Hematopoietic multipotent progenitor cell (in vitro differentiated cells): Measurements from ENCODE around the gene RHOJ. TPM values are rescaled to one million over a fixed set of nuclear protein-coding genes. Genes with fewer than 3 reads are reported as not detected.
"Not testable (repeated sequence)": the region's sequence is repeated elsewhere in the genome, so short reads cannot be mapped to it uniquely, and the experiment has no call there.

Experiments used
- DNase-seq, 3 donors: peaks; one replicate each; pipeline ENCODE4 v3.0.0-alpha.2; 2011 to 2015; ENCODE audit warnings: low read depth in 2 of 3, low spot score in 2 of 3
- total RNA-seq: library from RNA; depleted of rRNA; stranded (reverse); fragments of >200 nt; gene quantifications from one replicate; pipeline ENCODE4 v1.2.3, GENCODE V29; 2012

RHOJ gene
- not detected for total RNA-seq

DNA sequence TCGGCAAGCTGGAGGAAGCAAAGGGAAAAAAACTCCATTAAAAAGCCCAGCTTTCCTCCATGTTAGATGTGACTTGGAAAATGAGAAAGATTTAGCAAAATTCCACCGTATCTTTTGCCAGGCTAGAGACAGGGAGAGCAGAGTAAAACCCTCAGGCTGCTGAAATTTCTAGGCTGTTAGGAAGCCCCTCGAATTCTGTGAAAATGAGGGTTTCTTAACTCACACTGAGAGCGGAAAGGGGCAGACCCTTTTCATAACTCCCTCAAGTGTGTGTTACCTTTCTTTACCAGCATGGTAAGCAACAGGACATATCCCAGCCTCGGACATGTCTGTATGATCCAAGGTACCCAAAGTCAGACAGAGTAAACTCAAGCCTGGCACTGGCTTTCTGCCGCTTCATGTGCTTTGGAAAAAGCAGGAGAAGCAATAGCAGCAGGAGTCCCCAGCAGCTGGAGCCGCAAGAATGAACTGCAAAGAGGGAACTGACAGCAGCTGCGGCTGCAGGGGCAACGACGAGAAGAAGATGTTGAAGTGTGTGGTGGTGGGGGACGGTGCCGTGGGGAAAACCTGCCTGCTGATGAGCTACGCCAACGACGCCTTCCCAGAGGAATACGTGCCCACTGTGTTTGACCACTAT is at the start of gene RHOJ:
Gene RHOJ, plus strand, starts transcription at position 37 of the 637 bp plus-strand sequence. Its CDS starts 427 bp downstream, at position 464.
- DNase-seq = no peak

DNA sequence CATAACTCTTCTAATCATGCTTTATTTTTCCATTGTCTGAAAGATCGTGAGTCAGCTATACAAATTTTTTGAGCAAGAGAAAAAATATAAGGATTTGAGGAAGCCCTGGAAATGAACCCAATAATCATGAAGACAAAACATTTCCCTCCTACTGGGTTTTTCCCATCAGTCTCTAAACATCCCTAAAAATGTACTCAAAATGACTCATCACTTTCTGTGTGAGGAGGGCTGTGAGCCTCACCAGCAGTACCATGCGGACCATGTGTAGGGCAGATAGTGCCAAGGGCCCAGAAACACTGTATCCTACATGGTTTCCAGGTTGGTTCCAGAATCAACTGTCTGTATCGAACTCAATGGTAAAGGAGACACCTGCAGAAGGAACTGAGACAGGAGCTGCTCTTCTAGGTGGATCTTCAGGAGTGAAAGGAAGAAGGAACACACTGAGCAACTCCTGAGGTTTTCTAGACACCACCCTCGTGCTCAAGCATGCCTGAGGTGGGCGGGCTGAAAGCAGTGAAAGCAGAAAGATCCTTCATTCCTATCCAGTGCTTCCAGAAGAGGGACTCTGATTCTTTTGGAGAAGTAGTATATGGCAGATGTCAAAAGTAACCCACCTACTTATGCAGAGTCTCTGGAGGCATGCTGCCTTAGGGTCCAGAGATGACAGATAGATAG is 48.6 kb upstream of the RHOJ start:
- no peak for DNase-seq

DNA sequence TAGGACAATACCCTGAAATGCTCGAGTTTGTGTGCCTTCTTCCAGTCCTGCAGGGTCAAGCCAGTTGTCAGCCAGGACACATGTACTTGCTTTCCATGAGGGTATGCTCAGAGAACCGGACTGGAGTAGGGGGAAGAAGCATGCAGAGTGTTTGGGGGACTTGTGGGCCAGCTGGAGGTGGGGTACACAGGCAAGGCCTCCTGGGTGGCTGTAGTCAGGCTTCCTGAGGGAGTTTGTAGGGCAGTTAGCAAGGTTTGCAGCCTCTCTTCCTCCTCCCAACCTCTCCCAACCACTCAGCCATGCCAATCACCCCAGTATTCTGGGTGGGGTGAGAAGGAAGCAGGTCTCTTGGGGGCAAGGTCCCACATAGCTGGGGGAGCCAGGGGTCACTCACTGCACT is 47.0 kb upstream of the RHOJ start:
- no peak for DNase-seq

DNA sequence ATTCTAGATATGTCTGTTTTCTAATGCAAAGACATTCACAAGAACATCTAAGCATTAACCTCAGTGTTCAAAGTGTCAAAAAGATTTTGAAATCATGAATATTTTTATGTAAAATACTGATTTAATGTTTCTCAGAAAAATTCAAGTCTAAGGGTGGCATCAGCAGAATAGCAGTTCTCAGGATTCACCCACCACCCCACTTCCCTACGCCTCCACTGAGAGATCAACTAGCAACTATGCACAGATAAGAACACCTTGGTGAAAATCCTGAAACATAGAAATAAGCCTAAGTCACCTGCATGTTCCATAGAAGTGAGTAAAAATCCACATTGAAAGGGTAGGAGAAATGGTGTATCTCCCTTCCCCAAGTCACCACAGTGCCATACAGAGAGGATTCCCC is 40.9 kb upstream of the RHOJ start:
- no peak for DNase-seq

DNA sequence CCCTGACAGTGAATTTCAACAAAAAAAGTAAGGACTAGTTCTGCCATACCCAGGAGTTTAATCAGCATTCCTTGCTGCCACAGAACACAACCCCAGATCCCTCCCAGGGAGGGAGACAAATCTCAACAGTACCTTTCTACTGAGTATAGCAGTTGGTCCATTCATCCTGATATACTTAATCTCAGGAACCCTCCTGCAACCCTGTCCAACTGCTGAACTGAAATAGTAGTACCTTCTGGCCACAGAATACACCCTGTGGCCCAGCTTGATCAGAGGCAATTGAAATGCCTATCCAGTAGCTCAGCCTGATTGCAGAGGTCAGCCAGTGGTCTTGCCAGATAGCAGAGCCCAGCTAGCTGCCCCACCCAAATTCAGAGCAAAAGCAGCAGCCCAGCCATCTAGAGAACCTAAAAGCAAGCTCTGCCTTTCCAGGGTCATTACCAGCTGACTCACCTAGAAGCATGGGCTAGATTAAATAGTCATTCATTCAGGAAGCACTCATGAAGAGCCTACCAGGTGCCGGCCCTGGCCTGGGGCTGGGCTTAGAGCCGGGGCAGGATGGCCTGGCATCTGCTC is 40.0 kb upstream of the RHOJ start:
- DNase-seq = no peak

DNA sequence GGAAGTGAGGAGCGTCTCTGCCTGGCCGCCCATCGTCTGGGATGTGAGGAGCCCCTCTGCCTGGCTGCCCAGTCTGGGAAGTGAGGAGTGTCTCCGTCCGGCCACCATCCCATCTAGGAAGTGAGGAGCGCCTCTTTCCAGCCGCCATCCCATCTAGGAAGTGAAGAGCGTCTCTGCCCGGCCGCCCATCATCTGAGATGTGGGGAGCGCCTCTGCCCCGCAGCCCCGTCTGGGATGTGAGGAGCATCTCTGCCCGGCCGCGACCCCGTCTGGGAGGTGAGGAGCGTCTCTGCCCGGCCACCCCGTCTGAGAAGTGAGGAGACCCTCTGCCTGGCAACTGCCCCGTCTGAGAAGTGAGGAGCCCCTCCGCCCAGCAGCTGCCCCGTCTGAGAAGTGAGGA is 39.0 kb upstream of the RHOJ start:
- not testable (repeated sequence) for DNase-seq

DNA sequence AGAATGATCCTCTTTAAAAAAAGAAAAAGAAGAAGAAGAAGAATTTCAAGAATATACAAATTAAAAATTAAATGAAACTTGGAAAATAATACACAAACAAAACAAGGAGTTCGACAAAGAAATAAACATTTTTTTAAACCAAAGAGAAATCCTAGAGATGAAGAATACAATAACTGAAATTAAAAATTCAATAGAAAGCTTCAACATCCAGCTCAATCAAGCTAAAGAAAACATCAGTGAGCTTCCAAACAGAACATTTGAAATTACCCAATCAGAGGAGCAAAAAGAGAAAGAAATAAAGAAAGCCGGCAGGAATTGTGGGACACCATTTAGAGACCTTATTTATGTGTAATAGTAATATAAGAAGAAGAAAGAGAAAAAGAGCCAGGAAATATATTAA is 37.2 kb upstream of the RHOJ start:
- DNase-seq = no peak

DNA sequence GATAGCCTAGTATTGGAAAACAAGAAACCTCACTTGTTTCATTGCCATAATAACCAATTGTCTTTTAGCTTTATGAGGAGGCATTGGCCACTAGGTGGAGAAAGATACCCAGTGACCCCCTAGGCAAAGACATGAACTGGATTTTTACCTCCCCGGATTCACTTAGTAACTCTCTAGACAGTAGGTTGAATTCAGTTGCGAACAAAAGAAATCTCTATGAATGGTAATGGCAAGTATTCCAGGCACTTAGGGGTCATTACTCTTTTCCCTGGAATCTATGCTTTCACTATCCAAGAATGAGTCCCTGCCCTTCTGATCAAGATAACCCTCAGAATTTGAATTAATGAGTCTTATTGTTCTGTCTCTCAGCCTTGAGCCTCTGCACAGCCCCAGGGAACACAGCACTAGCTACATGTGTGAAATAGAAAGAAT is 29.5 kb upstream of the RHOJ start:
- peak in 2 of 3 donors; percentile 9 to 34 for DNase-seq

DNA sequence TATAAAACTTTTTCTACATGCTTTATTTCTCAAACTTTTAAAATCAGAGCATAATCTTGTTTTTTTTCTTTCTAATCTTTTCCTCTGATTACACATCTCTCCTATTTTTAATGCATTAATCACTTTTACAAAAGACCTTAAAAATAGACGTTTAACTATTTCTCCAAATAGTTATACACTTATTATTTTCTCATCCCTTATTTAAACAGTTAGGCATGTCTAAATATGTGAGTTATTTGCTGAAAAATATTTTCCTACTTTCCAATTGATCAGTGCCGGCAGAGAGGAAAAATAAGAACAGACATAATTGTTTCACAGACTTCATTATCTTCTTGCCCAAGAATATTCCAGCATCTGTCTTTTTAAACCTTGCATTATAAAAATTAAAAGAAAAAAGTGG is 28.7 kb upstream of the RHOJ start:
- DNase-seq = no peak

DNA sequence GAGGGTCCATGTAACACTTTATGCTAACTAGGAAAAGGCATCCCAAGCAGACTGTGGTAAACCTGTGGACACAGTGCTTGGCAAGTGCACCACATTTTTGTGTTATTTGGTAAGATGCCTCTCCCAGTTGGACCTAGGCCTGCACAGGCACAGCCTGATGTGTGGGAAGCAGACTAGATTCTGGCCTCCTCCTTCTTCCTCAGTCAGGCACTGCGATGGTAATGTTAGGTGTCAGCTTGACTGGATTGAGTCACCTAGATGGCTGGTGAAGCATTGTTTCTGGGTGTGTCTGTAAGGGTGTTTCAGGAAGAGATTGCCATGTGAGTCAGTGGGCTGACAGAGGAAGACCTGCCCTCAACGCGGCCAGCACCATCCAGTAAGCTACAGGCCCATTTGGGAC is 25.3 kb upstream of the RHOJ start:
- DNase-seq = no peak

DNA sequence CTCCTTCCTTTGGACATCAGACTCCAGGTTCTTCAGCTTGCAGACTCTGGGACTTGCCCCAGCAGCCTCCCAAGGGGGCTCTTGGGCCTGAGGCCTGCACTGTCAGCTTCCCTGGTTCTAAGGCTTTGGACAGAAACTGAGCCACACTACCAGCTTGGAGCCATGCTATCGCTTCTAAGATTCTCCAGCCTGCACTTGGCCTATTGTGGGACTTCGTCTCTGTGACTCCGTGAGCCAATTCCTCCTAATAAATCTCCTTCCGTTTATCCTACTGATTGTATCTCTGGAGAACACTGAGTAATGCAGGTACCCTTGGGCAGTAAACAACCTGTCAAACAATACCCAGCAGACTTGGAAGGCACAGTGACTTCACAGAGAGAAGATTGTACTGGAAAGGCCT is 24.9 kb upstream of the RHOJ start:
- no peak for DNase-seq

DNA sequence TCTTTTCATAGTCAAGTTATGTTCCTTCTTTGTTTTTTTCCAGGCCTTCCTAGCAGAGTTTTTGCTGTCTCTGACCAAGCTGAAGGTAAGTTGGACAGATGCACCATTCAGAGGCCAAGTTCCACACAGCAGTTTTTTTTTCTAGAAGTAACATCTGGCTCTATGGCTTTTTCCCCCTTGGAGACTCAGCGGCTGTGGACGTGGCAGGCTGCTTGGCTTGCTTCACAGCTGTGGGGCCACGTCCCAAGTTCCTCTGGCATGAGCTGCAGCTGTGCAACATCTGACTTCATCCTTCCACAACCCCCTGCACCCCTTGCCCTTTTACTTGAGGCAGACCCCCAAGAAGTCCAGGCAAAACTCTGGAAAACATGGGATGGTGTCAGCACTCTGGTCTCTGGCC is 24.2 kb upstream of the RHOJ start:
- DNase-seq = no peak

DNA sequence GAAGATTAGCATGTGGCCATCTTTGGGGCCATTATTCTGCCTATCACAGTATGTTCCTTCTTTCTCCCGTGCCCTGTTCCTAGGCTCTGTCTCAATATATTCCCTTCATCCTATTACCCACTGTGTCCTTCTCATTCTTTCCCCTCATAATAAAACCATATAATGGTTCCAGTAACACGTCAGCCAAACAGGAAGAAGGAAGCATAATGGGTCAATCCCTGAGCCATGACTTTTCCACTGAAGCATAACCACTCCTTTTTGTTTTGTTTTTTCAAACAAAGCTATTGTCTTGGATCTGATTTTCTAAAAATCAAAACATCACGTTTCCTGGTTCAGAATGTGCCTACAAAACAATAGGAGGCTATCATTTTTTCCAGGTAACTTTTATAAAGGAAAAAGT is 21.3 kb upstream of the RHOJ start:
- DNase-seq = no peak

DNA sequence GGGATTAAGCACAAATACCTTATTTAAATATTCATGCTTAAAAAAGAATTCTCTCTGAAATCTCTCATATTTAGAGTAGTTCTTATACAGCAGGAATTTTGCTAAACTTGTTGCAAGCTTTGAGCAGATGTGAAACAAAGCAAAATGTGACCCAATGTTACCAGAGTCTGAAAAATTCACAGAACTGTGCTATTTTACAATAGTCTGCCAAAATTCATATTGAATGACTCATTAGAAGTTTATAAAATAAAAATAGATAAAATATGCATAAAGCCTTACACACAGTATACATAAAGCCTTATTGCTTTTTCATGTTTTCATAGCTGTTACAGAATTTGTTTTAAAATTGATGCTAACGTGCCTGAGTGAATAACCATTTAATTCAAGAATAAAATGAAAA is 17.8 kb upstream of the RHOJ start:
- DNase-seq = no peak

DNA sequence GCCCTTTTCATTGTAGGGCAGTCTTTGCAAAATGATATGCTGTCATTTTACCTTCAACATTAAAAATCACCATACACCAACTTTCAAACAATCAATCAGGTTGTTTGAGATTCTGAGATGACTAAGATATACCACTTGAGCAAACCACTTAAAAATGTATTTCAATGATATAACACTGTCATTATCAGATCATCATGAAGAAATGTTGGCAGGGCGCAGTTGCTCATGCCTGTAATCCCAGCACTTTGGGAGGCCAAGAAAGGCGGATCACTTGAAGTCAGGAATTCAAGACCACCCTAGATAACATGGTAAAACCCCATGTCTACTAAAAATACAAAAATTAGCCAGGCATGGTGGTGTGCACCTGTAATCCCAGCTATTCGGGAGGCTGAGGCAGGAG is 13.0 kb upstream of the RHOJ start:
- no peak for DNase-seq

DNA sequence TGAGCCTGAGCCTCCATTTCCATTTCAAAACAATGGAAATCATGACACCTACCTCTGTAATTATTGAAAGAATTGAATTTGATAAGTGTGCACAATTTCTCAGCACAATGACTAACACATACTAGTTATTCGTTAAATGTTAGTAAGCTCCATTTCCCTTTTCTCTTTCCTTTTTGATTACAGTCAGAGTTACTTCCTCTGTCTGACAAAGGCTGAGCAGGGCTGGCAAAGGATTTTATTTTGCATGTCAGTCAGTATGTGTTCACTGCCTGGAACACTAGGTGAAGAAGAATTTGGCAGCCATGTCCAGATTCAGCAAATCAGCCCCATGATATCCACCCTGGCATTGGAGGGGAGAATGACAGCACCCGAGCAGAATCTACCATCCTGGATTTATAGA is 12.2 kb upstream of the RHOJ start:
- DNase-seq = no peak

DNA sequence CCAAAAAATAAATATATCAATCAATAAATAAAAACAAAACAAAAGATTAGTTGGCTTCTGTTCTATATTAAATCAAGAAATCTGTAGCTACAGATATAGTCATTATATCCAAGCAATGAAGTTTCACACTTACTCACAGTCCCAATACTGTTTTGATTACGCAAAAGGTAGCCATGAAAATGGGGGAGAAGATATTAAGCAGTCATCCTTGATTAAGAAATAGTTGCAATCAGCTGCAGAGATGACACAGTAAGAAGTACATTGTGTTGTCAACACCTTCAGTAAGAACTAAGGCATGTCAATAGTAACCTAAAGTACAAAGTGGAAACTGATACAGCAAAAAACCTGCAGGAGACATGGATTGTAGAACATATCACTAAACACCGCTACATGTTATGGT is 11.0 kb upstream of the RHOJ start:
- DNase-seq = no peak

DNA sequence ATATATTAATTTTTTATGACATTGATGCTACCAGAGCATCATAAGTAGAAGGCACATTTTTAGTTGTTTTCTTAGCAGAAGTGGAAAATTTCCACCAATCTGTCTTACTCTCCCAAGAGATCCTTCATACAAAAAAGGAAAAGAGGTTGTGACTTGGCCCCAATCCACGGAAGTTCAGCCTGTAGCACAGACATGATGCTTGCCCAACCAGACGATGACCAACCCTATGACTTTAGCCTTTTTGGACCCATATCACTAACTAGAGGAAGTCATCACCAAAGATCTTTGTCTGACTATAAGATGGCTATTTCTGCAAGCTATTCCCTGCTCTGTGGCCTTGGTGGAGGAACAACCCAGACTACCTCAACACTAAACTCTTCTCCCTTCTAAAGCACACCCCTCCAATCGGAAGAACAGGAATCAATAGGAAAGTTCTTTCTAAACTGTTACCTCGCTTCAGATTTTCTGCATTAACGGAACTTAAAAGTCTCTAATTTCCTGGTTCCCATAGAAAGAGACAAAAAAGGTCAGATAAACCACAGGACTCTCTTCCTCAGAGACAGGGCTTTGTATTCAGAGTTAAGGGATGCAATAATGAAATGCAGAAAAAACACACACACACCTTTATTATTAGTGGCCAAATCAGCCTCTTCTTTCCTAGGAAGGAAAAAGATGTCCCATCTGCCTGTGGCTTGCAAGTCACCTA is 4.1 kb upstream of the RHOJ start:
- no peak for DNase-seq

DNA sequence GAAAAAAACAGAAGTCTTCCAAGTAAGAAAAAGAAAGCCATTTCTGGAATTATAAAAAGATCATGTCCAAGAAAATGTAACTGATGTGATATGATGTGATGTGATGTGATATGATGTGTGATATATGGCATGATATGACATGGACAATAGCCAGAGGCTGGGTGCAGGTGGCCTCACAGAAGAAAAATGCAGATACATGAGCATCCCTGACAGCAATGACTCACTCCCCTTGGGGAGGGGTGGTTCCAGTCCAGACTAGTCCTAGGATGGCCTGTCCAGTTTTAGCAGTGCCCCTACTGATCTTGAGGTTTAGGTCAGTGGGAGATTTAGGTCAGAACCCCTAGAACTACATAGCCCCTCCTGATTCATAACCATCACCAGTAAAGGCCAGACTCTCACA is 3.5 kb upstream of the RHOJ start:
- no peak for DNase-seq

DNA sequence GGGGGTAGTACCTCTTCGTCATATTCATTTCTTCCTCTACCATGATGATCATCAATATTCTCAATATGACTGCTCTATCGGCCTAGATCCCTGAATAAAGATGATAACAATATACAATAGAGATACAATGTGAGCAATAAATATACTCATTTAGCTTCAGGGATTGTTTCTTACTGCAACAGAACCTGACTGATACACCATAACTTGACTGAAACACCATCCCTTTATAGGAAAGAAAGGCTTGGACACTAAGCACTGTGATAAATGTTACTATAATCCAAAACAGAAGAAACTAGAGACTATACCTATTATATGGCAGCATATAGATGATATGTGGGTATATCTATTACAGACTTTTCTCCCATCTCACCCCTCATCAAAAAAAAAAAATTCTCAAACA is 1.2 kb upstream of the RHOJ start:
- DNase-seq = no peak

DNA sequence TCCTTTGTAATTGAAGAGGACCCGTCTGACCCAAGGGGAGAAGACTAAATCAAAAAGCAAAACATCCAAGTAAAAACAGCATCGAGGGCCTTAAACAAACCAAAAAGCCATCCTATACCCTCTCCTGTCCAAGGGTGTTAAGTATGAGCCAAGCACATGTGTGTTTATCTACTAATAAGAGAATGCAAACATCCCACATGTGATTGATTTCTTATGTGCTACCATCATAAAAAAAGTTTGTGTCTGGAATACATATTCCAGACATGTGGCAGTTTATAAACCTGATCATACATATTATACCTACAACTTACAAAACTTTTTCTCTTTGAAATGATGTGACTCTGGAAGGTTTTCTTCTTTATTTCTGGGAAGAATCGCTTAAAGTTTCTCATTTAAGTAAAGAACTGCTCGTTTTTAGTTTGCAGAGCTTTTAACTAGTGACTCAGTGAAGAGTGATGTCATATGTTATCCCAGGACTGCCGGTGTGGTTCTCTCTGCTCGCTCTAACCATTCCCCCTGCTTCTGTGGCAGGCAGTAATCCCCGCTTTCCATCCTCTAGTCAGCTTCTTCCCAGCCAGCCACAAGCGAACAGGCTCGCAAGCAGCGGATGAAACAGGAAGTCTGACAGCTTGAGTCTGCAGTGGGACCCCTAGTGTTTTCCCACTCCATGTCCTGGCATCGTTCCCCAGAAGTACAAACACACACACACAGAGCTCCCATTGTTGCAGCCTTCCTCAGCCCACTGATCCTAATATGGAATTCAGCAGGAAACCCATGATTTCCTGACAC is 431 bp upstream of the RHOJ start:
- DNase-seq = peak in 2 of 3 donors; percentile 2 to 17
